OCI-LY7 (cell line): ENCODE measurements around the gene SOWAHA. TPM values are rescaled to one million over a fixed set of nuclear protein-coding genes. Genes with fewer than 3 reads are reported as not detected.

Experiments
- BruUV-seq: library from RNA; stranded (reverse); fragments of 400-500 nt; replicated peaks from 2 replicates; lab custom pipeline; 2021; lab: Mats Ljungman, UMichigan
- CTCF ChIA-PET: fragments of 300-600 bp; sonication (Branson Sonifier 250); formaldehyde crosslinking; loops from one replicate; lab custom pipeline; 2022; ENCODE audit warnings: antibody characterized with exemption; ENCODE audit not compliant: unreplicated experiment; lab: Charles Lee
- POLR2A ChIA-PET: fragments of 300-600 bp; sonication (Branson Sonifier 250); formaldehyde crosslinking; loops from one replicate; lab custom pipeline; 2022; ENCODE audit warnings: antibody characterized with exemption; lab: Charles Lee
- DNase-seq: peaks from one replicate; pipeline ENCODE4 v3.0.0-alpha.2; 2015; ENCODE audit warnings: low spot score
- H2AFZ ChIP-seq: fragments of 200-600 bp; sonication (generic), shearing (Covaris generic); 2 replicates; pipeline ENCODE4 v1.6.1; 2014; ENCODE audit warnings: mild to moderate bottlenecking, antibody characterized with exemption, low read length, moderate library complexity
- H3K27ac ChIP-seq: fragments of 200-600 bp; sonication (generic); 2 replicates; pipeline ENCODE4 v1.5.1; 2014; ENCODE audit warnings: mixed run types, low read depth, mild to moderate bottlenecking, moderate library complexity, low read length, inconsistent platforms; ENCODE audit not compliant: poor library complexity, severe bottlenecking
- H3K36me3 ChIP-seq: fragments of 200-600 bp; sonication (generic); 2 replicates; pipeline ENCODE4 v1.6.1; 2014; ENCODE audit warnings: mild to moderate bottlenecking, antibody characterized with exemption, low read length, moderate library complexity, mixed read lengths; ENCODE audit not compliant: insufficient read depth
- H3K4me1 ChIP-seq: fragments of 200-600 bp; sonication (generic); 2 replicates; pipeline ENCODE4 v1.5.1; 2014; ENCODE audit warnings: mild to moderate bottlenecking, low read length; ENCODE audit not compliant: insufficient read depth, poor library complexity, severe bottlenecking
- H3K4me2 ChIP-seq: fragments of 200-600 bp; sonication (generic); 2 replicates; pipeline ENCODE4 v1.6.1; 2014; ENCODE audit warnings: mild to moderate bottlenecking, low read length
- H3K4me3 ChIP-seq: fragments of 200-600 bp; sonication (generic); 2 replicates; pipeline ENCODE4 v1.5.1; 2014; ENCODE audit warnings: mild to moderate bottlenecking, low read depth, low read length; ENCODE audit not compliant: poor library complexity, severe bottlenecking
- H3K79me2 ChIP-seq: fragments of 200-600 bp; sonication (generic); 2 replicates; pipeline ENCODE4 v1.6.1; 2016; ENCODE audit warnings: low read depth, mild to moderate bottlenecking, low read length, moderate library complexity, mixed read lengths; ENCODE audit not compliant: insufficient read depth
- H3K9me2 ChIP-seq: fragments of 200-600 bp; sonication (generic); 2 replicates; pipeline ENCODE4 v1.6.1; 2016; ENCODE audit warnings: mild to moderate bottlenecking, low read length, mixed read lengths; ENCODE audit not compliant: insufficient read depth
- H3K9me3 ChIP-seq: fragments of 200-600 bp; sonication (generic); 2 replicates; pipeline ENCODE4 v1.6.1; 2014; ENCODE audit warnings: mild to moderate bottlenecking, mixed run types, low read length, mixed read lengths
- H4K20me1 ChIP-seq: fragments of 200-600 bp; sonication (generic); 2 replicates; pipeline ENCODE4 v1.6.1; 2014; ENCODE audit warnings: mild to moderate bottlenecking, antibody characterized with exemption, low read length, moderate library complexity, mixed read lengths; ENCODE audit not compliant: insufficient read depth
- CTCF ChIP-seq: fragments of 200-600 bp; sonication (generic); conservative IDR thresholded peaks from 2 replicates; pipeline ENCODE4 v1.5.1; 2014; ENCODE audit warnings: mild to moderate bottlenecking, antibody characterized with exemption, low read length, moderate library complexity, mixed read lengths
- EZH2phosphoT487 ChIP-seq: fragments of 200-600 bp; sonication (generic); IDR thresholded peaks from 2 replicates; pipeline ENCODE4 v1.6.1; 2018; ENCODE audit warnings: low read depth, borderline replicate concordance, mild to moderate bottlenecking, mixed run types, antibody characterized with exemption, low read length, moderate library complexity, mixed read lengths
- intact Hi-C: fragments of 100-400 bp; cut with micrococcal nuclease; formaldehyde crosslinking; loops from one replicate; pipeline ENCODE4 v1.10.0; 2022; ENCODE audit not compliant: unreplicated experiment
- total RNA-seq, 2 experiments: library from RNA; depleted of rRNA in 1 of 2; stranded (reverse); fragments of >200 nt in 1 of 2; shearing (Covaris generic) in 1 of 2; gene quantifications; 2 replicates each; pipeline ENCODE4 v1.2.3, GENCODE V29; 2014 to 2022

The SOWAHA gene
- total RNA-seq, 2 experiments from 2014 or later: not detected

- H3K9me2 ChIP-seq: no peaks in the 10 kb centered on the region
- no TSS peak for BruUV-seq
- H3K27ac ChIP-seq: no peak overlapping the region
- CTCF ChIA-PET: no interaction called here
- POLR2A ChIA-PET: interaction anchor here (0.7 kb wide), 1 partner anchor 15 kb away, joined by 8 read pairs; no protein-coding TSS in a partner anchor
- H4K20me1 ChIP-seq: peaks cover 5% of the 10 kb centered on the region; the same call in 1 of the 2 replicates
- H3K4me2 ChIP-seq: no peak overlapping the region
- H2AFZ ChIP-seq: no peak overlapping the region
- intact Hi-C loops: no loop called here
- no peaks in the 10 kb centered on the region for H3K36me3 ChIP-seq
- TF ChIP-seq CTCF (no peak), EZH2phosphoT487 (no peak)
- no peaks in the 10 kb centered on the region for H3K4me1 ChIP-seq
- H3K4me3 ChIP-seq: no peak overlapping the region
- H3K9me3 ChIP-seq: no peaks in the 10 kb centered on the region
- no peak for DNase-seq
- H3K79me2 ChIP-seq: no peaks in the 10 kb centered on the region
Measured at GRCh38 chr5:132810605-132811004, 2.5 kb upstream of the SOWAHA start.

GRCh38 chr5:132812123-132812765 lies 858 bp upstream of the SOWAHA start:
- BruUV-seq: no TSS peak
- H3K79me2 ChIP-seq: no peaks in the 10 kb centered on the region
- TF ChIP-seq EZH2phosphoT487 (no peak), CTCF (no peak)
- H3K9me3 ChIP-seq: no peaks in the 10 kb centered on the region
- no peaks in the 10 kb centered on the region for H3K4me1 ChIP-seq
- H3K4me3 ChIP-seq: no peak overlapping the region
- DNase-seq: no peak
- H3K36me3 ChIP-seq: no peaks in the 10 kb centered on the region
- H4K20me1 ChIP-seq: peaks cover 5% of the 10 kb centered on the region; the same call in 1 of the 2 replicates
- ChIA-PET CTCF (no interaction called here), POLR2A (interaction anchor here (0.5 kb wide), 1 partner anchor 264 kb away, joined by 3 read pairs; no protein-coding TSS in a partner anchor)
- intact Hi-C loops: no loop called here
- H3K27ac ChIP-seq: no peak overlapping the region
- no peak overlapping the region for H2AFZ ChIP-seq
- no peak overlapping the region for H3K4me2 ChIP-seq
- no peaks in the 10 kb centered on the region for H3K9me2 ChIP-seq
